ENCODE measurements around the gene B4GALT1.

The B4GALT1 gene

GRCh38 chr9:33103501-33104281 lies 63.4 kb downstream of the B4GALT1 start:
- H3K4me2 ChIP-seq (ENCODE audit: low read depth, low read length): no peak overlapping the region
- H3K9me2 ChIP-seq (replicated peaks; ENCODE audit: insufficient read depth, low read length): no peaks in the 10 kb centered on the region
- H3K27ac ChIP-seq (ENCODE audit: low read length): no peak overlapping the region
- H3K9me3 ChIP-seq (replicated peaks; ENCODE audit: insufficient read depth, low read length): no peaks in the 10 kb centered on the region
- no peak overlapping the region for H2AFZ ChIP-seq (ENCODE audit: low read length)
- H3K36me3 ChIP-seq (replicated peaks; ENCODE audit: insufficient read depth, low read length): no peaks in the 10 kb centered on the region
- H3K27me3 ChIP-seq (replicated peaks; ENCODE audit: insufficient read depth, low read length): no peaks in the 10 kb centered on the region
- H3K9ac ChIP-seq (ENCODE audit: low read length): no peak overlapping the region
- no peak overlapping the region for H3K4me3 ChIP-seq (ENCODE audit: low read length)
- DNase-seq: no peak
- H4K20me1 ChIP-seq (ENCODE audit: insufficient read depth, low read length): no peaks in the 10 kb centered on the region
- H3K79me2 ChIP-seq (ENCODE audit: low read length): no peaks in the 10 kb centered on the region
- no peaks in the 10 kb centered on the region for H3K4me1 ChIP-seq (ENCODE audit: low read length)
- H3F3A ChIP-seq (ENCODE audit: insufficient read depth, low read length): no peaks in the 10 kb centered on the region
- TF ChIP-seq EZH2phosphoT487 (IDR thresholded peaks at IDR 0.05; ENCODE audit: low read length): no peak
- no peak for TF ChIP-seq EZH2 (optimal IDR thresholded peaks at IDR 0.05; ENCODE audit: low read depth, low read length)
- no peak for TF ChIP-seq CTCF (IDR thresholded peaks at IDR 0.05; ENCODE audit: low read length)

- TF ChIP-seq CTCF (IDR thresholded peaks at IDR 0.05; ENCODE audit: low read length) (no peak), EZH2phosphoT487 (IDR thresholded peaks at IDR 0.05; ENCODE audit: low read length) (no peak), EZH2 (optimal IDR thresholded peaks at IDR 0.05; ENCODE audit: low read depth, low read length) (no peak)
- no peaks in the 10 kb centered on the region for H3K4me1 ChIP-seq (ENCODE audit: low read length)
- no peaks in the 10 kb centered on the region for H3K36me3 ChIP-seq (replicated peaks; ENCODE audit: insufficient read depth, low read length)
- no peaks in the 10 kb centered on the region for H3K9me3 ChIP-seq (replicated peaks; ENCODE audit: insufficient read depth, low read length)
- no peaks in the 10 kb centered on the region for H3K27me3 ChIP-seq (replicated peaks; ENCODE audit: insufficient read depth, low read length)
- no peaks in the 10 kb centered on the region for H3F3A ChIP-seq (ENCODE audit: insufficient read depth, low read length)
- no peak for DNase-seq
- no peak overlapping the region for H3K4me2 ChIP-seq (ENCODE audit: low read depth, low read length)
- no peak overlapping the region for H3K27ac ChIP-seq (ENCODE audit: low read length)
- H3K9ac ChIP-seq (ENCODE audit: low read length): no peak overlapping the region
- H3K79me2 ChIP-seq (ENCODE audit: low read length): no peaks in the 10 kb centered on the region
- H4K20me1 ChIP-seq (ENCODE audit: insufficient read depth, low read length): no peaks in the 10 kb centered on the region
- H2AFZ ChIP-seq (ENCODE audit: low read length): no peak overlapping the region
- H3K4me3 ChIP-seq (ENCODE audit: low read length): no peak overlapping the region
- no peaks in the 10 kb centered on the region for H3K9me2 ChIP-seq (replicated peaks; ENCODE audit: insufficient read depth, low read length)
These were observed 64.5 kb downstream of the B4GALT1 start for GRCh38 chr9:33102551-33103210.

GRCh38 chr9:33101104-33101951 lies 65.8 kb downstream of the B4GALT1 start:
- no peaks in the 10 kb centered on the region for H3K27me3 ChIP-seq (replicated peaks; ENCODE audit: insufficient read depth, low read length)
- H3K9ac ChIP-seq (ENCODE audit: low read length): no peak overlapping the region
- no peaks in the 10 kb centered on the region for H3K9me2 ChIP-seq (replicated peaks; ENCODE audit: insufficient read depth, low read length)
- H3K79me2 ChIP-seq (ENCODE audit: low read length): no peaks in the 10 kb centered on the region
- no peak overlapping the region for H2AFZ ChIP-seq (ENCODE audit: low read length)
- H3K36me3 ChIP-seq (replicated peaks; ENCODE audit: insufficient read depth, low read length): no peaks in the 10 kb centered on the region
- H3K27ac ChIP-seq (ENCODE audit: low read length): no peak overlapping the region
- no peak overlapping the region for H3K4me3 ChIP-seq (ENCODE audit: low read length)
- no peaks in the 10 kb centered on the region for H3K9me3 ChIP-seq (replicated peaks; ENCODE audit: insufficient read depth, low read length)
- H3K4me1 ChIP-seq (ENCODE audit: low read length): no peaks in the 10 kb centered on the region
- H3F3A ChIP-seq (ENCODE audit: insufficient read depth, low read length): no peaks in the 10 kb centered on the region
- no peak overlapping the region for H3K4me2 ChIP-seq (ENCODE audit: low read depth, low read length)
- no peaks in the 10 kb centered on the region for H4K20me1 ChIP-seq (ENCODE audit: insufficient read depth, low read length)
- TF ChIP-seq EZH2 (optimal IDR thresholded peaks at IDR 0.05; ENCODE audit: low read depth, low read length): no peak
- TF ChIP-seq EZH2phosphoT487 (IDR thresholded peaks at IDR 0.05; ENCODE audit: low read length): no peak
- no peak for DNase-seq
